GM10266 (cell line): Measurements from ENCODE around the gene SCN1B.

Experiments
- DNase-seq: peaks from one replicate; pipeline ENCODE4 v3.0.0; 2012; ENCODE audit errors: extremely low spot score
- CTCF ChIP-seq: IDR thresholded peaks from 2 replicates; pipeline ENCODE4 v1.5.1; 2012; ENCODE audit warnings: mild to moderate bottlenecking, low read depth; ENCODE audit not compliant: control insufficient read depth, insufficient read depth; ENCODE audit errors: missing control alignments

The SCN1B gene

GRCh38 chr19:35030257-35031071 is at the start of gene SCN1B:
SCN1B (plus strand) TSS chr19:35030470; CDS start chr19:35030821, 351 bp downstream.
- peak; percentile 76 for DNase-seq
- TF ChIP-seq CTCF = no peak

- no peak for DNase-seq
- no peak for TF ChIP-seq CTCF
Measured at GRCh38 chr19:34982275-34982674, 48.0 kb upstream of the SCN1B start.

GRCh38 chr19:34983786-34984185 is 46.5 kb upstream of the SCN1B start:
- no peak for TF ChIP-seq CTCF
- DNase-seq = no peak

- TF ChIP-seq CTCF = no peak
Measured at GRCh38 chr19:34984287-34984686, 46.0 kb upstream of the SCN1B start.

GRCh38 chr19:34985249-34986022 is 44.8 kb upstream of the SCN1B start:
- DNase-seq = no peak
- no peak for TF ChIP-seq CTCF

More at GRCh38 chr19:34984287-34984686, 46.0 kb upstream of the SCN1B start:
- no peak for DNase-seq

- DNase-seq = no peak
- TF ChIP-seq CTCF = no peak
Measured at GRCh38 chr19:34988119-34988518, 42.2 kb upstream of the SCN1B start.

GRCh38 chr19:34989298-34989697 is 41.0 kb upstream of the SCN1B start:
- TF ChIP-seq CTCF = no peak
- peak; percentile 16 for DNase-seq
